GM12878 (cell line): ENCODE results near the gene CSTPP1.

Experiments used
- BHLHE40 ChIP-seq, 2 experiments: fragments of 450-650 bp in 1 of 2; IDR thresholded peaks; 2 replicates each; pipeline ENCODE4 v1.6.1; 2011 to 2017; ENCODE audit warnings: low read depth in 2 of 2, borderline replicate concordance in 1 of 2, improper control_type of control experiment in 1 of 2, low read length in 1 of 2, mild to moderate bottlenecking in 1 of 2
- EP300 ChIP-seq, 2 experiments: fragments of 150-350 bp in 1 of 2; IDR thresholded peaks; 2 replicates each; pipeline ENCODE4 v1.6.1; 2011 to 2012; ENCODE audit warnings: low read depth in 2 of 2, low read length in 2 of 2, borderline replicate concordance in 1 of 2, improper control_type of control experiment in 1 of 2, inconsistent platforms in 1 of 2; ENCODE audit not compliant: control insufficient read depth in 1 of 2
- NFYB ChIP-seq: IDR thresholded peaks from 2 replicates; pipeline ENCODE4 v1.6.1; 2011; ENCODE audit warnings: low read depth, mild to moderate bottlenecking, low read length, improper control_type of control experiment, moderate library complexity; ENCODE audit not compliant: insufficient read depth
- POLR2A ChIP-seq: IDR thresholded peaks from 2 replicates; pipeline ENCODE4 v1.6.1; 2011; ENCODE audit warnings: low read depth, mild to moderate bottlenecking, low read length
- POLR2AphosphoS5 ChIP-seq: IDR thresholded peaks from 2 replicates; pipeline ENCODE4 v1.6.1; 2011; ENCODE audit warnings: mild to moderate bottlenecking, low read length, inconsistent platforms
- RAD51 ChIP-seq: fragments of 450-650 bp; IDR thresholded peaks from 2 replicates; pipeline ENCODE4 v1.6.1; 2016; ENCODE audit warnings: moderate library complexity, mild to moderate bottlenecking, inconsistent platforms
- SPI1 ChIP-seq: IDR thresholded peaks from 2 replicates; pipeline ENCODE4 v1.6.1; 2011; ENCODE audit warnings: low read depth, mild to moderate bottlenecking, low read length, moderate library complexity, borderline replicate concordance; ENCODE audit not compliant: insufficient read depth
- TF ChIP-seq, protein P1 (sequence below), 3 experiments: IDR thresholded peaks in 2 of 3; conservative IDR thresholded peaks in 1 of 3; 2 replicates each; pipeline ENCODE4 v1.5.1; 2011; ENCODE audit warnings: low read depth in 3 of 3, low read length in 3 of 3, mild to moderate bottlenecking in 3 of 3, control low read depth in 2 of 3, moderate library complexity in 2 of 3, inconsistent platforms in 1 of 3, mixed read lengths in 1 of 3; ENCODE audit not compliant: control insufficient read depth in 2 of 3, insufficient read depth in 1 of 3; ENCODE audit errors: extremely low read depth in 1 of 3
- TF ChIP-seq, protein P2 (sequence below): fragments of 450-650 bp; IDR thresholded peaks from 2 replicates; pipeline ENCODE4 v1.6.1; 2016; ENCODE audit warnings: mild to moderate bottlenecking
- TF ChIP-seq, protein P3 (sequence below): IDR thresholded peaks from 2 replicates; pipeline ENCODE4 v1.6.1; 2012; ENCODE audit warnings: low read depth, low read length, improper control_type of control experiment
- TF ChIP-seq, protein P4 (sequence below): fragments of 450-650 bp; conservative IDR thresholded peaks from 2 replicates; pipeline ENCODE4 v1.6.1; 2017; ENCODE audit warnings: mild to moderate bottlenecking, moderate library complexity

DNA sequence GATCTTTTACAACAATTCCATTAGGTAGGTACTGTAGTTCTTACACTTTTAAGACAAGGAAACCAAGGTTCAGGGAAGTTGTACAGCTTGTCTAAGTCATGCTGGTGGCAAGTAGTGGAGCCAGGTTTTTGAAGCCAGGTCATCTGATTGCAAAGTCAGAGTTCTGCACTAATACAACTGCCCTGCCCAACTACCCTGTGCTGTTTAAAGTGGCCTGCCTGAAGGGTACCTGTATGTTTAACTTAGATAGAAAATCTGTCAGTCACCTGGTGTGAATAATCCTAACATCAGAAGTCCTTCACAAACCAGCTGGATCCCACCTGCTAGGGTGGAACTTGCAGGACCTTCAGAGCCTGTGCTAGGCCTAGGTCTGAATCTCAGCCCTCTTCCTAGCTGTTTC, 195.9 kb downstream of the CSTPP1 start:
- TF ChIP-seq BHLHE40 (IDR thresholded peaks at IDR 0.05; ENCODE audit: borderline replicate concordance in 1 of 2, low read depth in 2 of 2, low read length in 1 of 2), result no peak
- no peak for TF ChIP-seq POLR2AphosphoS5
- TF ChIP-seq, protein P1, sequence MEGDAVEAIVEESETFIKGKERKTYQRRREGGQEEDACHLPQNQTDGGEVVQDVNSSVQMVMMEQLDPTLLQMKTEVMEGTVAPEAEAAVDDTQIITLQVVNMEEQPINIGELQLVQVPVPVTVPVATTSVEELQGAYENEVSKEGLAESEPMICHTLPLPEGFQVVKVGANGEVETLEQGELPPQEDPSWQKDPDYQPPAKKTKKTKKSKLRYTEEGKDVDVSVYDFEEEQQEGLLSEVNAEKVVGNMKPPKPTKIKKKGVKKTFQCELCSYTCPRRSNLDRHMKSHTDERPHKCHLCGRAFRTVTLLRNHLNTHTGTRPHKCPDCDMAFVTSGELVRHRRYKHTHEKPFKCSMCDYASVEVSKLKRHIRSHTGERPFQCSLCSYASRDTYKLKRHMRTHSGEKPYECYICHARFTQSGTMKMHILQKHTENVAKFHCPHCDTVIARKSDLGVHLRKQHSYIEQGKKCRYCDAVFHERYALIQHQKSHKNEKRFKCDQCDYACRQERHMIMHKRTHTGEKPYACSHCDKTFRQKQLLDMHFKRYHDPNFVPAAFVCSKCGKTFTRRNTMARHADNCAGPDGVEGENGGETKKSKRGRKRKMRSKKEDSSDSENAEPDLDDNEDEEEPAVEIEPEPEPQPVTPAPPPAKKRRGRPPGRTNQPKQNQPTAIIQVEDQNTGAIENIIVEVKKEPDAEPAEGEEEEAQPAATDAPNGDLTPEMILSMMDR (IDR thresholded peaks at IDR 0.05 in 2 of 3, conservative IDR thresholded peaks at IDR 0.05 in 1 of 3; ENCODE audit: control insufficient read depth in 2 of 3, extremely low read depth in 1 of 3, insufficient read depth in 1 of 3, low read depth in 3 of 3, low read length in 3 of 3), result no peak
- TF ChIP-seq, protein P2, sequence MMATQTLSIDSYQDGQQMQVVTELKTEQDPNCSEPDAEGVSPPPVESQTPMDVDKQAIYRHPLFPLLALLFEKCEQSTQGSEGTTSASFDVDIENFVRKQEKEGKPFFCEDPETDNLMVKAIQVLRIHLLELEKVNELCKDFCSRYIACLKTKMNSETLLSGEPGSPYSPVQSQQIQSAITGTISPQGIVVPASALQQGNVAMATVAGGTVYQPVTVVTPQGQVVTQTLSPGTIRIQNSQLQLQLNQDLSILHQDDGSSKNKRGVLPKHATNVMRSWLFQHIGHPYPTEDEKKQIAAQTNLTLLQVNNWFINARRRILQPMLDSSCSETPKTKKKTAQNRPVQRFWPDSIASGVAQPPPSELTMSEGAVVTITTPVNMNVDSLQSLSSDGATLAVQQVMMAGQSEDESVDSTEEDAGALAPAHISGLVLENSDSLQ, result no peak
- TF ChIP-seq, protein P3, sequence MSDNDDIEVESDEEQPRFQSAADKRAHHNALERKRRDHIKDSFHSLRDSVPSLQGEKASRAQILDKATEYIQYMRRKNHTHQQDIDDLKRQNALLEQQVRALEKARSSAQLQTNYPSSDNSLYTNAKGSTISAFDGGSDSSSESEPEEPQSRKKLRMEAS, result no peak
- no peak for TF ChIP-seq POLR2A
- TF ChIP-seq, protein P4, sequence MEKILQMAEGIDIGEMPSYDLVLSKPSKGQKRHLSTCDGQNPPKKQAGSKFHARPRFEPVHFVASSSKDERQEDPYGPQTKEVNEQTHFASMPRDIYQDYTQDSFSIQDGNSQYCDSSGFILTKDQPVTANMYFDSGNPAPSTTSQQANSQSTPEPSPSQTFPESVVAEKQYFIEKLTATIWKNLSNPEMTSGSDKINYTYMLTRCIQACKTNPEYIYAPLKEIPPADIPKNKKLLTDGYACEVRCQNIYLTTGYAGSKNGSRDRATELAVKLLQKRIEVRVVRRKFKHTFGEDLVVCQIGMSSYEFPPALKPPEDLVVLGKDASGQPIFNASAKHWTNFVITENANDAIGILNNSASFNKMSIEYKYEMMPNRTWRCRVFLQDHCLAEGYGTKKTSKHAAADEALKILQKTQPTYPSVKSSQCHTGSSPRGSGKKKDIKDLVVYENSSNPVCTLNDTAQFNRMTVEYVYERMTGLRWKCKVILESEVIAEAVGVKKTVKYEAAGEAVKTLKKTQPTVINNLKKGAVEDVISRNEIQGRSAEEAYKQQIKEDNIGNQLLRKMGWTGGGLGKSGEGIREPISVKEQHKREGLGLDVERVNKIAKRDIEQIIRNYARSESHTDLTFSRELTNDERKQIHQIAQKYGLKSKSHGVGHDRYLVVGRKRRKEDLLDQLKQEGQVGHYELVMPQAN, result no peak
- TF ChIP-seq EP300 (IDR thresholded peaks at IDR 0.05; ENCODE audit: borderline replicate concordance in 1 of 2, control insufficient read depth in 1 of 2, low read depth in 2 of 2, low read length in 2 of 2), result no peak
- no peak for TF ChIP-seq RAD51
- no peak for TF ChIP-seq NFYB
- TF ChIP-seq SPI1, result no peak
